ENCODE results near the gene NMNAT3.
"Not testable (repeated sequence)": the region's sequence is repeated elsewhere in the genome, so short reads cannot be mapped to it uniquely, and the experiment has no call there.

Gene NMNAT3

DNA sequence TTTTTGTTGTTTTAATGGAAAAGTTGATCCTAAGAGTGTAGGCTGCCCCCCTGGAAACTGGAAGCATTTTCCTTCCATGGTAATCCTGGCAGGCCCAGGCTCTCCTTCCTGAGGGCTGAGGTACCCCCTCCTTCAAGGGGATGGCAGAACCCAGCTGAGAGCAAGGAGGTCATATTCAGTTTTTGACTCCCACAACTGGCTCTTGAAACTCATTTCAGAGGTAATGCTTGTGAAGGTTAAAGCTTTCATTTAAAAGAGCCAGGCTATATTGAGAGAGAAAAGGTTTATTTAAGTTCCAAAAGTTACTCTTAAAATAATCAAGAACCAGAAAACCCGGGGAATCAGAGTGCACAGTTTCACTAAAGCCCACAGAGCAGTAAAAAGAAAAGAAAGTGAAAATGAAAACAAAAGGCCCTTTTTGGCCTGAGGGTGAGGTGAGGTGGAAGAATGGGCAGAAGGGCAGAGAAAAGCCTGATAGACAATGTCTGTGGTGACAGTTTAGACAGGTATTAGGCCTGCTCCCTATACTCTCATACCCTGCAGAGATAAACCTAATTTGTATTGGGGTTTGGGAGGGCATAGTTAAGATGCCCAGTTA lies 91.3 kb downstream of the NMNAT3 start:
- DNase-seq (ENCODE audit: extremely low spot score): no peak
- CTCF ChIA-PET: no interaction called here

DNA sequence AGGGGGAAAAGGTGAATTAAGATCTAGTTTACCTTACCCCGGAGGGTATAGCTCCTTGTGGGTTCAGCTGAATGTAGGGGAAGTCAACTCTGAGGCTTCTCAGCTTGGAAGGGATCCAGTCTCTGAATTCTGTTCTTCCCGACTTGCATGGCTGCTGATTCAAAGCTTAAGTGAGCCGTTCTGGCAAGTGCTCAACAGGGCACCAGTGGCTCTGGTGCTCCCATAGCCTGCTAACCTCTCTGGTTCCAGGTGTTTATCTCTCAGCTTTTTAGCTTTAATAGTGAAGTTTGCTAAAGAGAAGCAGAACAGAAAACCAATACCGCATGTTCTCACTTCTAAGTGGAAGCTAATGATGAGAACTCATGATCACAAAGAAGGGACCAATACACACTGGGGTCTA lies 92.0 kb downstream of the NMNAT3 start:
- ChIA-PET POLR2A (no interaction called here), CTCF (no interaction called here)
- no peak for DNase-seq (ENCODE audit: extremely low spot score)
- TF ChIP-seq LEF1 (IDR thresholded peaks at IDR 0.05; ENCODE audit: borderline replicate concordance): no peak
- TF ChIP-seq SP1 (IDR thresholded peaks at IDR 0.05): no peak
- TF ChIP-seq FOXK2 (IDR thresholded peaks at IDR 0.05): no peak
- TF ChIP-seq ZNF384 (IDR thresholded peaks at IDR 0.05): no peak
- TF ChIP-seq ELF4 (IDR thresholded peaks at IDR 0.05): no peak
- no peak for TF ChIP-seq FOXA1 (IDR thresholded peaks at IDR 0.05)
- TF ChIP-seq BHLHE40 (IDR thresholded peaks at IDR 0.05; ENCODE audit: borderline replicate concordance): no peak
- TF ChIP-seq SUZ12 (IDR thresholded peaks at IDR 0.05): no peak
- no peak for TF ChIP-seq ARNT (IDR thresholded peaks at IDR 0.05)
- TF ChIP-seq NFRKB (IDR thresholded peaks at IDR 0.05): no peak
- TF ChIP-seq PKNOX1 (IDR thresholded peaks at IDR 0.05): no peak
- TF ChIP-seq HDGF (IDR thresholded peaks at IDR 0.05; ENCODE audit: borderline replicate concordance): no peak

More for the DNA sequence above, 91.3 kb downstream of the NMNAT3 start:
- TF ChIP-seq FOXK2 (IDR thresholded peaks at IDR 0.05): no peak
- no peak for TF ChIP-seq FOXA1 (IDR thresholded peaks at IDR 0.05)
- TF ChIP-seq ZNF384 (IDR thresholded peaks at IDR 0.05): no peak
- POLR2A ChIA-PET: no interaction called here

DNA sequence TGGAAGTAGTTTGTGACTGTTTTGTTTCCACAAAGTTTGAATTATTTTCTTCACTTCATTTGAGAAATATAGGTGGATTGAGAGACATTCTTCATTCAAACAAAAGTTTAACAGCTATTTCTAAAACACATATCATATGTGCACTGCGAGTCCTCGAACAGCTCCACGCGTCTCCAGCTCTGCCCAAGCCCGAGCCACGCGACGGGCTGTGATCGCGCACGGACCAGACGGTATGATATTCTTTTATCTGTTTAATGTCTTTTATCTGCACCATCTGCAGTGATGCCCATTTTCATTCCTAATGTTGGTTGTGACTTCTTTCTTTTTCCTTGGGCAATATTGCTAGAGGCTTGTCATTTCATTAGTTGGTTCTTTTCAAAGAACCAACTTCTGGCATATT lies 94.1 kb downstream of the NMNAT3 start:
- DNase-seq (ENCODE audit: extremely low spot score); POLR2A ChIA-PET: not testable (repeated sequence)
- CTCF ChIA-PET: interaction anchor here (0.5 kb wide), 1 partner anchor 234 kb away, joined by 4 read pairs; no protein-coding TSS in a partner anchor

GRCh38 chr3:139578783-139579182 lies 99.0 kb downstream of the NMNAT3 start:
- POLR2A ChIA-PET: no interaction called here
- CTCF ChIA-PET: no interaction called here
- TF ChIP-seq PKNOX1 (IDR thresholded peaks at IDR 0.05) (no peak), ELF4 (IDR thresholded peaks at IDR 0.05) (no peak), HDGF (IDR thresholded peaks at IDR 0.05; ENCODE audit: borderline replicate concordance) (no peak), SUZ12 (IDR thresholded peaks at IDR 0.05) (no peak), L3MBTL2 (conservative IDR thresholded peaks at IDR 0.05) (no peak), ZNF384 (IDR thresholded peaks at IDR 0.05) (no peak), ARNT (IDR thresholded peaks at IDR 0.05) (no peak), TARDBP (IDR thresholded peaks at IDR 0.05) (no peak), CTBP1 (IDR thresholded peaks at IDR 0.05; ENCODE audit: borderline replicate concordance) (no peak), BHLHE40 (IDR thresholded peaks at IDR 0.05; ENCODE audit: borderline replicate concordance) (no peak), FOXK2 (IDR thresholded peaks at IDR 0.05) (no peak), SP1 (IDR thresholded peaks at IDR 0.05) (no peak), FOXA1 (IDR thresholded peaks at IDR 0.05) (no peak), LEF1 (IDR thresholded peaks at IDR 0.05; ENCODE audit: borderline replicate concordance) (no peak), NFRKB (IDR thresholded peaks at IDR 0.05) (no peak), FOXM1 (IDR thresholded peaks at IDR 0.05; ENCODE audit: borderline replicate concordance) (no peak)
- no peak for DNase-seq (ENCODE audit: extremely low spot score)

GRCh38 chr3:139577909-139578308 lies 99.9 kb downstream of the NMNAT3 start:
- POLR2A ChIA-PET: no interaction called here
- no peak for TF ChIP-seq NFRKB (IDR thresholded peaks at IDR 0.05)
- TF ChIP-seq PKNOX1 (IDR thresholded peaks at IDR 0.05): 0 out of 2 replicates have a peak, but pooled peaks have one; percentile 26
- TF ChIP-seq ELF4 (IDR thresholded peaks at IDR 0.05): no peak
- no peak for DNase-seq (ENCODE audit: extremely low spot score)
- CTCF ChIA-PET: no interaction called here

- CTCF ChIA-PET: no interaction called here
Observed at GRCh38 chr3:139577346-139577745, 100.4 kb downstream of the NMNAT3 start.

More at GRCh38 chr3:139577346-139577745, 100.4 kb downstream of the NMNAT3 start:
- POLR2A ChIA-PET: no interaction called here
- TF ChIP-seq SP1 (IDR thresholded peaks at IDR 0.05): no peak
- no peak for TF ChIP-seq ZNF384 (IDR thresholded peaks at IDR 0.05)
- TF ChIP-seq FOXK2 (IDR thresholded peaks at IDR 0.05): no peak
- TF ChIP-seq ARNT (IDR thresholded peaks at IDR 0.05): no peak
- TF ChIP-seq NFRKB (IDR thresholded peaks at IDR 0.05): no peak
- TF ChIP-seq L3MBTL2 (conservative IDR thresholded peaks at IDR 0.05): no peak
- TF ChIP-seq LEF1 (IDR thresholded peaks at IDR 0.05; ENCODE audit: borderline replicate concordance): no peak
- TF ChIP-seq PKNOX1 (IDR thresholded peaks at IDR 0.05): no peak
- TF ChIP-seq CTBP1 (IDR thresholded peaks at IDR 0.05; ENCODE audit: borderline replicate concordance): no peak
- no peak for TF ChIP-seq SUZ12 (IDR thresholded peaks at IDR 0.05)
- no peak for TF ChIP-seq HDGF (IDR thresholded peaks at IDR 0.05; ENCODE audit: borderline replicate concordance)
- no peak for TF ChIP-seq TARDBP (IDR thresholded peaks at IDR 0.05)
- TF ChIP-seq BHLHE40 (IDR thresholded peaks at IDR 0.05; ENCODE audit: borderline replicate concordance): no peak
- TF ChIP-seq FOXA1 (IDR thresholded peaks at IDR 0.05): no peak
- no peak for DNase-seq (ENCODE audit: extremely low spot score)

Data from HEK293T (cell line).